Small intestine (tissue), 7 donors: Measurements from ENCODE around the gene UBL7. TPM values are rescaled to one million over a fixed set of nuclear protein-coding genes. Genes with fewer than 3 reads are reported as not detected.

Source experiments
- DNase-seq, 2 donors: peaks; one replicate each; pipeline versions ENCODE4 v3.0.0 to v3.0.0-alpha.2; 2013
- FAIRE-seq: peaks from 2 replicates; lab custom pipeline; 2012; peaks lifted over from hg19 to GRCh38; lab: Jason Lieb, UNC
- H3K27ac ChIP-seq, 3 donors: one replicate each; pipeline ENCODE4 v1.5.1; 2013; ENCODE audit warnings: low read length in 2 of 3, mild to moderate bottlenecking in 2 of 3, control low read depth in 1 of 3, inconsistent platforms in 1 of 3, low read depth in 1 of 3, moderate library complexity in 1 of 3
- H3K27me3 ChIP-seq, 3 donors: one replicate each; pipeline ENCODE4 v1.6.1; 2013; ENCODE audit warnings: low read length in 3 of 3, inconsistent platforms in 1 of 3; ENCODE audit not compliant: control insufficient read depth in 3 of 3, insufficient read depth in 3 of 3
- H3K36me3 ChIP-seq, 3 donors: one replicate each; pipeline ENCODE4 v1.6.1; 2013; ENCODE audit warnings: low read length in 3 of 3, inconsistent platforms in 1 of 3, low read depth in 1 of 3, mild to moderate bottlenecking in 1 of 3, moderate library complexity in 1 of 3; ENCODE audit not compliant: control insufficient read depth in 3 of 3, insufficient read depth in 2 of 3
- H3K4me1 ChIP-seq, 3 donors: one replicate each; pipeline ENCODE4 v1.6.1; 2013; ENCODE audit warnings: low read length in 2 of 3, inconsistent platforms in 1 of 3, low read depth in 1 of 3, mild to moderate bottlenecking in 1 of 3, moderate library complexity in 1 of 3; ENCODE audit not compliant: control insufficient read depth in 3 of 3, insufficient read depth in 2 of 3
- H3K4me3 ChIP-seq, 3 donors: one replicate each; pipeline ENCODE4 v1.5.1; 2013; ENCODE audit warnings: low read length in 3 of 3, control low read depth in 1 of 3, inconsistent platforms in 1 of 3, low read depth in 1 of 3, mild to moderate bottlenecking in 1 of 3, moderate library complexity in 1 of 3
- H3K9me3 ChIP-seq, 2 donors: one replicate each; pipeline ENCODE4 v1.6.1; 2013; ENCODE audit warnings: low read depth in 1 of 2, low read length in 1 of 2; ENCODE audit not compliant: control insufficient read depth in 2 of 2, insufficient read depth in 1 of 2
- WGBS, 3 donors: extraction: QIAGEN DNeasy Blood & Tissue Kit; methylation state at CpG; one replicate each; pipeline ENCODE4 v1.1.7; 2013; 5-methylcytosine and 5-hydroxymethylcytosine counted together
- polyA plus RNA-seq, 4 donors: library from polyadenylated mRNA; stranded (reverse) in 3 of 4; unstranded in 1 of 4; fragments of 200-250 nt in 3 of 4; fragments of 120-200 nt in 1 of 4; gene quantifications; one replicate each; pipeline versions ENCODE4 v1.2.1 to v1.2.3, GENCODE V29; 2013
- donor health status: healthy with polysubstance abuse.
- donor health status: control.
- donor health status: control.
- donor health status: Bipolar disorder and iron deficiency.
- donor health status: healthy.

The UBL7 gene
- polyA plus RNA-seq, 4 donors: 33.3 to 51.7 (median 41.1) TPM

DNA sequence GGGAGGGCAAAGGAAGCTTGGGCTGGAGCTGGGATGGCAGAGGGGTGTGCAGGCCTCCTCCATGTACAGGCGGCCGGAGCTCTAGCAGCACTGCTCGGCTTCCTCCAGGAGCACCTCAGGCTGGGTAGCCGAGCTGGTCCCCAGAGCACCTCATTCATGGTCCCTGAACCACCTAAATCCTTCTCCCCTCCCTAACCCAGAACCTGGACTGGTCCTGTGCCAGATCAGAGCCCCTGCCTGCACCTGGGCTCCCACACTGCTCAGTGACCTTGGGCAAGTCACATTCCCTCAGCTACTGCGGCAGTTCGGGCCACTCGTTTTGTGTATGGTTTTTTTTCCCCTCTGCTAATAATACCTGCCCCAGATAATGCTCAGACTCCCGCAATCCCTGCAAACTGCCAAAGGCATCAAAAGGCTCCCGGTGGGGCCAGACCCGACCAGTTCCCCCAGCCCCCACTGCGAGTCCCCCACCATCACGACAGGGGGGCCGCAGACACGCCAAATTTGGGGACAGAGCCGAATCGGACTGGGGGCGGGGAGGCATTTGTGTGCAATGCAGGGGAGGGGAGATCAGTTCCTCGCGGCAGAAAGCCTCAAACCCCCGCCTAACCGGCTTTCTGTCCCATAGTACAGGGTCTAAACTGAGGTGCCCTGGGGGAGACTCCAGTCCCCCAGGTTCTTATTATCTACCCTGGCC, 28.5 kb downstream of the UBL7 start:
- Histone ChIP-seq H3K27ac (no peak overlapping the region), H3K4me1 (peaks cover 0 to 14% (median 0%) of the 10 kb centered on the region in 3 donors), H3K27me3 (peaks cover 0 to 39% (median 4%) of the 10 kb centered on the region in 3 donors), H3K4me3 (peak overlapping the region; percentile 40 to 67 (median 41)), H3K36me3 (no peaks in the 10 kb centered on the region), H3K9me3 (no peaks in the 10 kb centered on the region)
- FAIRE-seq (no peak), DNase-seq (no peak)
- WGBS, 3 donors: 10 to 27% (median 15%) methylated on average over 19 to 21 of the region's 21 CpGs

DNA sequence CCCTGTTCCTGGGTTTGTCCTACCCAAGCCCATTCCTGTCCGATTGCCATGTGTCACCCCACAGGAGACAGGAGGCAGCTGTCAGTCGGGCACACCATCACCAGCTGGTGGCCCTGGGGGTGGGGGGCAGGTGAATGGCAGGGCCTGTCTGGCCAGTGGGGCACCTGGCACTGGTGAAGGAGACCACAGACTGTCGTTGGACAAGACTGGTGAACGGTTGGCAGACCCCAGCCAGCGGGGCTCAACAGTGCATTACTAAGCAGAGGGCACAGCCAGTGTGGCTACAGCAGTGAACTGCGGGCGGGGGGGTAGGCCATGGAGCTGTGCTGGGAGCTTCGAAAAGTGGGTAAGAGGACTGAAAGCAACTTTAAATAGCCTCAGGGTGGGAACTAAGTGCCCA, 29.3 kb downstream of the UBL7 start:
- Histone ChIP-seq H3K4me3 (no peak overlapping the region), H3K4me1 (peaks cover 0 to 14% (median 0%) of the 10 kb centered on the region in 3 donors), H3K27me3 (peaks cover 0 to 39% (median 4%) of the 10 kb centered on the region in 3 donors), H3K27ac (no peak overlapping the region), H3K9me3 (no peaks in the 10 kb centered on the region), H3K36me3 (no peaks in the 10 kb centered on the region)
- WGBS, 3 donors: 72 to 76% (median 76%) methylated on average over 8 of the region's 8 CpGs
- DNase-seq (no peak), FAIRE-seq (no peak)

DNA sequence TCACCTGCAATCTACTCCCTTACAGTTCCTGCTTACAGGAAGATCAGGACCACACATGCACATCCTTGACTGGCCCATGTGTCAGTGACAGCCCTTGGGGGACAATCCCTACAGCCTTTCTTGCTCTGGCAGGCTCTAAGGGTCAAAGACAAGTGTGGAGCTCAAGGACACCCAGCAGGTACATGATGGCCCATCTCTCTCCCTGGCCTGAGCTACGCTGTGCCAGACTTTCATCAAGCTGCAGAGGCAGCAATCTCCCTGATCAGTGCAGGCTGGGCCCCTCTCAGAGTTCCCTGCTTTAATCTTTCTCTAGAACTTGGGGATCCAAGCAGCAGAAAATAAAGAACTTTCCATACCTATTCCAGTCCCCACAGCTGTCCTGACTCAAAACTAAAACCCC, 29.8 kb downstream of the UBL7 start:
- Histone ChIP-seq H3K27me3 (peaks cover 0 to 37% (median 4%) of the 10 kb centered on the region in 3 donors), H3K4me1 (peaks cover 0 to 14% (median 0%) of the 10 kb centered on the region in 3 donors), H3K36me3 (no peaks in the 10 kb centered on the region), H3K4me3 (no peak overlapping the region), H3K9me3 (no peaks in the 10 kb centered on the region), H3K27ac (no peak overlapping the region)
- FAIRE-seq: no peak
- 78 to 83% (median 79%) methylated on average over 1 of the region's 1 CpG for WGBS, 3 donors
- DNase-seq: no peak

DNA sequence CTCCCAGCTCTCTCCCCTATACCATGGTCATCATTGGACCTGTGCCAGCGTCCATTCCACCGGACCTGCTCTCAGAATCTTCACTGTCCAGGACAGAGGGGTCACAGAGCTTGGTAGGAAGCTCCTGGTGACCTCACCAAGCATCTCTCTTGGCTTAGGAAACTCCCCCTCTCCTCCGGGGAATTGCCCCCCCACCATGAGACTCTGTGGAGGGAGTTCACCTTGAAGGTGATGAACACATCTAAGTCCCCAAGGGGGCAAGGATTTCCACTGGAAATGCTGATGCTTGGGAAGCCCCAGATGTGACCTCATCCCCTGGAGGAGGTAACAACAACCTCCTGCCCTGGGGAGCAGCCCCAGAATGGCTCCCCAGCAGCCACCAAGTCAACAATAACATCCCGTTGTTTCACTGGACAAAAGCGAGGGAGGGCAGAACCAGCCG, 30.4 kb downstream of the UBL7 start:
- Histone ChIP-seq H3K9me3 (no peaks in the 10 kb centered on the region), H3K27ac (no peak overlapping the region), H3K36me3 (no peaks in the 10 kb centered on the region), H3K4me3 (no peak overlapping the region), H3K4me1 (peaks cover 0 to 14% (median 0%) of the 10 kb centered on the region in 3 donors), H3K27me3 (peaks cover 0 to 36% (median 4%) of the 10 kb centered on the region in 3 donors)
- 34 to 58% (median 49%) methylated on average over 6 of the region's 6 CpGs for WGBS, 3 donors
- DNase-seq: no peak
- no peak for FAIRE-seq

DNA sequence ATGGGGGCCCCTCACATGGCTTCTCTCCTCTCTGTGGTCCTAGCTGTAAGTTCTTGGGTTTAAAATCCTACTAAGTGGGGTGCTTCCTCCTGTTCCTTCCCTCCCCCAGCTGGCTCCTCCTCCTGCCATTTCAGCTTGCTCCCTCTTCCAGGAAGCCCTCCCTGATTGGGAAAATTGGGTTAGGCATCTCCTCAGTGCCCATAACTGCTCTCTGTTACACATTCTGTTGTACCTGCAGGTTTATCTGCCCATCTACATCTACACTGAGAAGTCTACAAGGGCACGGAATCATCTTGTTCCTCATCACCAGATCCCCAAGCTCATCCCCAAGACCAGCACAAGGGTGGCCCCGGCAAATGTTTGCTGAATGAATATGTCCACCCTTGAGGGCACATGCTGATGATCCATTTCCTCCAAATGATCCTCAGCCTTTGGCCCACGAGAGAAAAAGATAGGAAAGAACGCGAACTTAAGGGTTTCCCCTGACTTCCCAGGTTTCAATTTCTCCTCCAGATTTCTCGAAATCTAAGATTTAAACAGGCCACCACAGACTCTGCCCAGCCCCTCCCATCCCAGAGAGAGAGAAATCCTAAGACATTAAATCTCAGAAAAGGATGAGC, 31.1 kb downstream of the UBL7 start:
- WGBS, 3 donors: 76 to 81% (median 78%) methylated on average over 6 of the region's 6 CpGs
- H3K4me3 ChIP-seq: no peak overlapping the region
- H3K27ac ChIP-seq: no peak overlapping the region
- no peaks in the 10 kb centered on the region for H3K9me3 ChIP-seq
- no peaks in the 10 kb centered on the region for H3K36me3 ChIP-seq
- no peak for FAIRE-seq
- peaks cover 0 to 36% (median 4%) of the 10 kb centered on the region in 3 donors for H3K27me3 ChIP-seq
- H3K4me1 ChIP-seq: peaks cover 0 to 14% (median 0%) of the 10 kb centered on the region in 3 donors
- no peak for DNase-seq

DNA sequence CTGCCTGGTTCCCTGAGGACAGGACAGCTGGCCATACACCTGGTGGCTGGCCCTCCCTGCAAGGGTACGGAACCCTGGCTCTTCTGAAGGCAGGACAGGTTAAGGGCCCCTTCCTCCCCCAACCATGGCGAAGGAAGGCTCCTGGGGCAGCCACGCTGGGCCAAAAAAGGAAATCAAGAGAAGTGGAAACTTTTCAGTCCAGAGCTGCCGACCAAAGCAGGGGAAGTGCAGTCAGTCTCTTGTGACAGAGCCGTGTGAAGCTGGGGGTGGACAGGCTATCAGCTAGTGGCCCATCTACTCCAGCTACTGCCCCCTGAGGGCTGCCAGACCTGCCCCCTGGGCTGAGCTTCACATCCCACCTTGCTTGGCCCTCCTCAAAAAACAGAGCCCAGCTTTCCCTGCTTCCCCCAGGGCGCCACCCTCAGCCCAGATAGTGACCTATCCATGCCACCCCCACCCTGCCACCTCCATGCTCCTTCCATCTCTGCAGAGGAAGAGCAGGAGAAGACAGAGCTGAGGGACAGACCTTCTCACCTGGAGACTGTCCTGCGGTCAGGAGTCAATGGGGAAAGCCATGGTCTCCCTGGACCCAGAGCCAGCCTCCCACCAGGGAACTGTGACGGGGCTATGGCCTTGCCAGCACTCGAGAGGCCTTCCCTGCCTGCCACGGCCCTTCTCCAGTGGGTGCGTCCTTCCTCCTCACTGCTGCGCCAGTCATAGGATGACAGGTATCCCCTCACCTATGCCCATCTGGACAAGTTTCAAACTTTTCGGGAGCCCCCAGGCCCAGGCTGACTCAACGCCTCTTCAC, 31.8 kb downstream of the UBL7 start:
- H3K4me3 ChIP-seq: no peak overlapping the region
- H3K9me3 ChIP-seq: no peaks in the 10 kb centered on the region
- peaks cover 0 to 33% (median 4%) of the 10 kb centered on the region in 3 donors for H3K27me3 ChIP-seq
- no peak for FAIRE-seq
- no peaks in the 10 kb centered on the region for H3K36me3 ChIP-seq
- H3K27ac ChIP-seq: peak overlapping the region in 1 of 3 donors; percentile 11
- WGBS, 3 donors: 80 to 89% (median 87%) methylated on average over 14 of the region's 14 CpGs
- H3K4me1 ChIP-seq: peaks cover 0 to 8% (median 0%) of the 10 kb centered on the region in 3 donors
- no peak for DNase-seq

DNA sequence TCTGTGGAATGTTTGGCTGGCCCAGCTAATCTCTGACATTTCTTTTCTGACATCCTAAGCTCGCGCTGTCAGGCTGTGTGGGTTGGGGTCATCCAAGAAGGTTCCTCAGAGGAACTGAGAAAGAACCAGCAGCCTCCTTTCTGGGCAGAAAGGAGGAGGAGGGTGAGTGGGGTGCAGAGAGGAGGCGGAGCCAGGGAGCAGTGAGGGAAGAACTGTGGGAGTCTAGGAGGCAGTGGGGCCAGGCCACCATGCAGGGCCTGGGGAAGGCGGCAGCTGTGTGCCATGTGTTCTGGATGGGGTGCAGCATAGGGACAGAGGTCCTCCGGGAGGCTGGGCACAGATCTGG, 32.5 kb downstream of the UBL7 start:
- DNase-seq (no peak), FAIRE-seq (no peak)
- Histone ChIP-seq H3K4me1 (peaks cover 0 to 5% (median 0%) of the 10 kb centered on the region in 3 donors), H3K4me3 (no peak overlapping the region), H3K27ac (no peak overlapping the region), H3K27me3 (peaks cover 0 to 31% (median 4%) of the 10 kb centered on the region in 3 donors), H3K36me3 (no peaks in the 10 kb centered on the region), H3K9me3 (no peaks in the 10 kb centered on the region)
- 83 to 90% (median 87%) methylated on average over 5 of the region's 5 CpGs for WGBS, 3 donors
